ENCODE data around the gene PARVG.
"Not testable (repeated sequence)": the region's sequence is repeated elsewhere in the genome, so short reads cannot be mapped to it uniquely, and the experiment has no call there.

PARVG gene

DNA sequence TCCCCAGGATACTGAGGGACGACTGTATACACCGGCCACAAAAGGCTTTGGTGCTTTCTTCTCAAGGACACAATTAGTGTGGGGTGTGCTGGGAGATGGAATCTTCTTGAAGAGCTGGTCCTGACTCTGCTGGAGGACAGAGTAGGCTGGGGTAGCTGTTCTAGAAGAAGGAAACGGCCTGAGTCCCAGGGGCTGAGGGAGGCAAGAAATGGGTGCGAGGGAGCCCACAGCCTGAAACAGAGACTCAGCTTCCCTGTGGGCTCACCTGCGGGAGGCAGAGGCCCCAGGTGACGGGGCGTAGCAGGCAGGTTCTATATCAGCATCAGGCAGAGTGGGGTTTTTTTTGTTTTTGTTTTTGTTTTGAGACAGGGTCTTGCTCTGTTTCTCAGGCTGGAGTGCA lies 36.6 kb downstream of the PARVG start:
- DNase-seq: no peak

- DNase-seq: no peak
Measured at GRCh38 chr22:44218071-44218470, 37.3 kb downstream of the PARVG start.

GRCh38 chr22:44219101-44219870 lies 38.6 kb downstream of the PARVG start:
- DNase-seq: no peak

- no peak for DNase-seq
Measured at GRCh38 chr22:44220727-44221680, 40.3 kb downstream of the PARVG start.

DNA sequence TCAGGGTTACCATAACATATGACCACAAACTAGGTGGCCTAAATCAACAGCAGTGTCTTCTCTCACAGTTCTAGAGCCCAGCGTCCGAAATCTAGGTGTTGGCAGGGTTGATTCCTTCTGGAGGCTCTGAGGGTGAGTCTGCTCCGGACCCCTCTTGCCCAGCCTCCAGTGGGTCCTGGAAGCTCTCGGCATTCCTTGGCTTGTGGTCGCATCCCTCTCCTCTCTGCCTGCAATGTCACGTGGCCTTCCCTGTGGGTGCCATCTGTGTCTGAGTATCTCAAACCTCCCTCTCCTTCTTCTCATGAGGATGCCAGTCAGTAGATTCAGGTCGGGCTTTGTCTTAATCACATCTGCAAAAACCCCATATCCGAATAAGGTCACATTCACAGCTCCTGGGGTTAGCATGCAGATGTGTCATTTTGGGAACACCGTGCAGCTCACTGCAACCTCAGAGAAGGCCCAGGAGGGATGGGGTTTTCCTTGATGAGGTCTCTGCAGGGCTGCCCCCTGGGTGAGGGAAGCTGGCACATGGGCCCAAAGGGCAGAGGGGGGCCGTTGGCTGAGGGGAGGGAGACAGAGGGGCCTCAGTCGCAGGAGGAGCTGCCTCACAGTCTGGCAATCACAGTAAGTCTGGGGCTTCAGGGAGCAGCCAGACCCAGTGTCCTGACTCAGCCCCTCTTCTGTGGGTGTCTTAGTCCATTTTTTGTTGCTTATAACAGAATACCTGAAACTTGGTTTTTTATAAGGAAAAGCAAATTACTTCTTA lies 41.2 kb downstream of the PARVG start:
- DNase-seq: no peak

DNA sequence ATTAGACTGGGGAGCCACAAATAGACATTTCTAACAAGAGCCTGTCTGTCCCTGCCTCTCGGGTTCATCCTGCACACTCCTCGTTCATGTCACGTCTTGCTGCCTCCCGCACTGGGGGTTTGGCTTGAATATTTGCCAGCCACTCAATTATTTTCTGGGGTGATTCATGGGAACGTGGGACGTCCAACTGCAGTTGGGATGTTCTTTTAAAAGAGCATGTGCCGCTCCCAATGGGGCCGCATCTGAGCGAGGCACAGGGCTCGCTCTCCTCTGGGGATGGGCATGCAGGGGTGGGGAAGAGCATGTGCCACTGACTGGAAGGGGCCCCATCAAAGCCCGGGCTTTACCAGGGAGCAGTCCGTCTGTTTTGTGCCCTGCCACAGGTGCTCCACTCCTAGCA lies 43.4 kb downstream of the PARVG start:
- peak; percentile 12 for DNase-seq

GRCh38 chr22:44225091-44225689 lies 44.5 kb downstream of the PARVG start:
- no peak for DNase-seq

DNA sequence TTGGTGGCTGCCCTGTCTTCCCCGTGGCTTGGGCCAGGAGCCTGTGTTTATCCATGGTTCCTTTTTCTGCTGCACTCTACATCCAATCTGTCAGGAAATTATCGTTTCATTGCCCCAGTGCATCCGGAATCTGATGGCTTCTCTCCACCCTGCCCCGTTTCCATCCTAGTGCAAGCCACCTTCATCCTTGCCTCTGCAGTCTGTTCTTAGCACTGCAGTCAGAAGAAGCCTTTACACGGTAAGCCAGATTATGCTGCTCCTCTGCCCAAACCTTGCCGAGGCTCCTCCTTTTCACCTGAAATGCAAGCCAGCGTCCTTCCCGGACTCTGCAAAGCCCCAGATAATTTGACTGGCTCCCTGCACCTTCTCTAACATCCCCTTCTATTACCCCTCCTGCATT lies 45.1 kb downstream of the PARVG start:
- DNase-seq: no peak

DNA sequence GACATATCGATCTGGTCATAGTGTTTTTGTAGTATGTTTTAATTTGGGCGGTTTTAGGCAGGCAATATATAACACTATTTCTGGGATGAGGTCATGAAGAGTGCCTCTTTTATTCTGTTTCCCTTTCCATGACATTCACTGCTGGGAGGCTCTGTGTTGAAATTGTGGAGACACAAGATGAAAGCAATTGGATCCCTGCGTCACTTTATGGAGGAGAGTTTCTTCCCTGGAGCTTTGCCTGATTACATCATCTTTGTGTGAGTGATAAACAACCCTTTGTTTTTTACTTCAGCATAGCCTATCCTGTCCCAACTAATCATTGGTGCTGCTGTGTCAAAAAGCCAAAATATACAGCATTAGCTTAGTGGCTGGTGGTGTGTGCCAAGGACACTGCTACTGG lies 48.6 kb downstream of the PARVG start:
- DNase-seq: no peak

DNA sequence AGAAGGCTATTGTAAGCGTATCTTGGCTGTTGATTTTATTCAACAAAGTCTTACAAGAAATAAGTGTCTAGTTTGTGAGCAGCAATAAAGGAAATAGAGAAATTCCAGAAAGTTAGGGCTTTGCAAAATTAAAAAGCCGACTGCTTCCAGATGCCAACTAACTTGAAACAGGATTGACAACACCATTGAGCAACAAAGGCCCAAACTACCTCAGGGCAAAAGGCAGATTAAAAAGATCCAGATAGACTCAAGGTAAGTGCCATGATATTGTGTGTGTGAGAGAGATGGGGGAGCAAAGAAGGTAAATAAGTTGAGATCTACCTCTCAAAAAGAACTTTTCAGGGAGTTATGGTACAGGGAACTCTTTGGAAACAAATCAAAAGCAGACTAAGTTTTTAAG lies 49.1 kb downstream of the PARVG start:
- DNase-seq: no peak

GRCh38 chr22:44231233-44231632 lies 50.5 kb downstream of the PARVG start:
- DNase-seq: no peak

- DNase-seq: not testable (repeated sequence)
Measured at GRCh38 chr22:44234372-44234771, 53.6 kb downstream of the PARVG start.

DNA sequence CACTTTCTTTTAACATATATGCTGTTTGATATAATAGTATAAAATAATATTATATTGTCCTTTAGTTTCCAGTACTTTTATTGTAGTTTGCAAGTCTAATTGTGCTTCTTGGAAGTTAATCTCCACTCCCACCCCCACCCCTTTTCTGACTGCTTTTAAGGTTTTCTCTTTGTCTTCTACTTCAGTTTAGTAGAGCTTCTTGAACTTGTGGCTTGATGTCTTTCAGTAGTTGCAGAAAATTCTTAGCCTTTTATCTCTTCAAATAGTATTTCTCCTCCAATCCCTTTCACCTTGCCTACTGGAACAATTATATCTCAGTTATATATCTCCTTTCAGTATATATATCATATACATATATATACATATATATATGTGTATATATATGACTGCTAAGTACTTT lies 56.6 kb downstream of the PARVG start:
- no peak for DNase-seq

DNA sequence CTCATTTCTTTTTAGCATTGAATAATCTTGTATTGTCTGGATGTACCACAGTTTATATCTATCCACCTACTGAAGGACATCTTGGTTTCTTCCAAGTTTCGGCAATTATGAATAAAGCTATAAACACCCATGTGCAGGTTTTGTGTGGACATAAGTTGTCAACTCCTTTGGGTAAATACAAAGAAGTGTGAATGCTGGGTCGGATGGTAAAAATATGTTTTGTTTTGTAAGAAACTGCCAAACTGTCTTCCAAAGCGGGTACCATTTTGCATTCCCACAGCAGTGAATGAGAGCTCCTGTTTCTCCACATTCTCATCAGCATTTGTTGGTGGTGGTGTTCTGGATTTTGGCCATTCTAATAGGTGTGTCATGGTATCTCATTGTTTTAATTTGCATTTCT lies 60.4 kb downstream of the PARVG start:
- not testable (repeated sequence) for DNase-seq

GRCh38 chr22:44242946-44243724 lies 62.4 kb downstream of the PARVG start:
- no peak for DNase-seq

DNA sequence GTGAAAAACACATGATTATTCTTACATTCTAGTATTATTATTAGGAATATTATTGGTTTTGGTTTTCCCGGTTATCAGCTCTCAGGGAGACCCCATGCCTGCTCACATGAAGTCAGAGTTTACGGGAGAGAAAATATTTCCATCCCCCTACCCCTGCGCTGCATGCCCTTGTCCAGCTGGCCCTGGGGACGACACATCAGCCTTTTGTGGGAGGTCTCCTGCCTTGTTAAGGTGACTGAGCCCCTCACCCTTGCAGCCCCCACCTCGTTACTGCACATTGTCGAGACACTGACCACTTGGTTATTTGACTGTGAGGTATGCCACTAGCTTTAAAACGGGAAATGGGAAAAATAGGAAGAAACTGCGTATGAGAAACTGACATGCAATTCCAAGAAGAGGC lies 63.0 kb downstream of the PARVG start:
- no peak for DNase-seq

- no peak for DNase-seq
Measured at GRCh38 chr22:44244265-44244822, 63.6 kb downstream of the PARVG start.

DNA sequence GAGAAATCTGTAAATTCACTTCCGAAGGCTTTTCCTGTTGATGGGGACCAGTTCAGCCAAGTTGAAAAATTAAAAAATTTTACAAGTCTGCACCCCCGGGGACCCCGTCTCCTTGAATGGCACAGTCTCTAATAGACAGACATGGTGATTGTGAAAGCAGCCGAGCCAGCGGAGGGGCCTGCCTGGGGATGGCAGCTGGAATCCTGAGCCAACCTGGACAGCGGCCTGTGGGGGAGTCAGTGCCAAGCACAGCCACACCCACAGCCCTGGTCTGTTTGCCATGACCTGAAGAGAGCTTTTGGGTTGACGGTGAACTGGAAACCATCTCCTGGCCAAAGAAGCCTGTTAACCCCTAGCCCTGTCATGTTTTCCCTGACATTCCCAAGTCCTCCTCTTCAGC lies 64.7 kb downstream of the PARVG start:
- no peak for DNase-seq

DNA sequence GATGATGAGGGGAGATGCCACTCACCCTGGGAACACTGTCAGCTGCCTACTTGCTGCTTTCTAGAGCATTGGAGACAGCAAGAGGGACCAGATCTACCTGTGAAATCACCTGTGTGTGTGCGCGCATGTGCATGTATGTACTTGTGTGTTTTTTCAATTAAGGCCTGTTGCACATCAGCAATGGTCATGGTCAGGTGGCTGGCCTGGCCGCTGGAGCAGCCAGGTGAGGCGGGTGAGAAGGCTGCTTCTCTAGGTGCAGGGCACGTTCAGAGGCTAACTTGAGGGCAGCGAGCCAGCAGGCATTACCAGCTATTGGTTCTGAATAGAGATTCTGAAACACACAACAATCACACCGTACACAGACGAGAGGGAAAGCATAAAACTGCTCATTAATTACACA lies 65.1 kb downstream of the PARVG start:
- DNase-seq: no peak

GRCh38 chr22:44246615-44247326 lies 66.0 kb downstream of the PARVG start:
- DNase-seq: no peak

DNA sequence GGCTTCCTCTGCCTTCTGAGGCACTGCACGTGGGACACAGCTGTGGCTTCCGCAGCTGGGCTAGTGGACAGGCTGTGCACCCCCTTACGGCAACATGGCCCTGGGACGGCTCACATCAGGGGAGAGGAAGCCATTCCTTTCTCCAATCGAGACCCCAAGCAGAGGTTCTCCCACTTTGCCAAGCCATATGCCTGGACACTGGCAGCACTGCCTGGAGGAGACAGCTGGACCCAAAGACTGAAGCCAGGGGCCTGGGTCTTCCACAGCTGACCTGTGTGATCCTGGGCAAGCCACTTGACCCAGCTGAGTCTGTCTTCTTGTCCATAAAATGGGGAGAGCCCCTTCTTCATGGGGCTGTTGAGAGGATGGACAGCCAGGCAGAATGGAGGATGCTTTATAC lies 66.6 kb downstream of the PARVG start:
- DNase-seq: no peak

All from fibroblast of upper back skin (primary cell).